ENCODE results near the gene SLC17A6.

SLC17A6 gene

DNA sequence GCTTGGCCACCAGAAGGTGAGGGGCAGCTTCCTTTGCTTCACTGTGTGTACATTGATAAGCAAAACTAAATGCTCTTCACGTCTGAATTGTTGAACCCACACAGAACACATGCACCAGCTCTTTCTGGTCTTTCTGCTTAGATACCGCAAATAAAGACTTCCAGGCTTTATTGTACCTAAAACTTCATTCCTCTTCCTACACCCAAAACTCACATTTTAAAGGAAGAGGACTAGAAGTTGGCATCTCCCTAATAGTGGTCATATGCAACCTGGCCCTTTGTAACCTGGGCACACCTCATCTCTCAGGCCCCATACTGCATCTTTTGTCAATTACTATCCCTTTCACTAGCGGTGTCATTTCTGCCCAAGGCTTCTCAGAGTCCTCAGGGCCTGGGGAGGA, 5.9 kb downstream of the SLC17A6 start:
- peaks cover 13% of the 10 kb centered on the region; the same call in 1 of the 2 replicates for H3K4me1 ChIP-seq (ENCODE audit: insufficient read depth, low read length)
- peak overlapping the region; percentile 49; the same call in 1 of the 2 replicates for H3K9ac ChIP-seq (ENCODE audit: low read depth, low read length)
- H3K9me3 ChIP-seq (ENCODE audit: control insufficient read depth, insufficient read depth, low read length): no peaks in the 10 kb centered on the region
- no peaks in the 10 kb centered on the region for H3K36me3 ChIP-seq (ENCODE audit: insufficient read depth, low read length)

DNA sequence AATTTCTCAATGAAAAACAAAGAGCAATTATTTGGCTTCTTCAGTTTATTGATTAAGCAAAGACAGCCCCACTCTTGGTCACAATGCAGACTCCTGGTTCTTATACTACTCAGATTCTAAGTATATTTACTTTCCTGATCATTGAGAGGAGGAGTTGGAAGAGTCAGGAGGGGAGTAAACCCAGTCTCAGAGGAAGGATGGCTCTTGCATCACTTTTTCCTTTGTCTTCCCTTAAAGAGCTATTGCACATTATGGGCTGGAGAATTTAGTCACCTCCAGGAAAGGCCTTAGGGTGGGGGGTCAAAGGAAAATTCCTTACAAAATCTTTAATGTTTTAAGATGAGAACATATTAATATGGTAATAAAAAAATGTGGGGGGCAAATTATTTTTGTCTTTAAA, 8.1 kb downstream of the SLC17A6 start:
- peaks cover 13% of the 10 kb centered on the region; the same call in 1 of the 2 replicates for H3K4me1 ChIP-seq (ENCODE audit: insufficient read depth, low read length)
- no peak overlapping the region for H3K9ac ChIP-seq (ENCODE audit: low read depth, low read length)
- no peaks in the 10 kb centered on the region for H3K9me3 ChIP-seq (ENCODE audit: control insufficient read depth, insufficient read depth, low read length)
- no peaks in the 10 kb centered on the region for H3K36me3 ChIP-seq (ENCODE audit: insufficient read depth, low read length)

GRCh38 chr11:22347857-22348487, 9.8 kb downstream of the SLC17A6 start:
- H3K36me3 ChIP-seq (ENCODE audit: insufficient read depth, low read length): no peaks in the 10 kb centered on the region
- H3K9me3 ChIP-seq (ENCODE audit: control insufficient read depth, insufficient read depth, low read length): no peaks in the 10 kb centered on the region
- H3K9ac ChIP-seq (ENCODE audit: low read depth, low read length): no peak overlapping the region
- H3K4me1 ChIP-seq (ENCODE audit: insufficient read depth, low read length): peaks cover 5% of the 10 kb centered on the region; the same call in 1 of the 2 replicates

GRCh38 chr11:22349491-22349890, 11.3 kb downstream of the SLC17A6 start:
- H3K9me3 ChIP-seq (ENCODE audit: control insufficient read depth, insufficient read depth, low read length): no peaks in the 10 kb centered on the region
- H3K36me3 ChIP-seq (ENCODE audit: insufficient read depth, low read length): no peaks in the 10 kb centered on the region
- peaks cover 5% of the 10 kb centered on the region; the same call in 1 of the 2 replicates for H3K4me1 ChIP-seq (ENCODE audit: insufficient read depth, low read length)
- no peak overlapping the region for H3K9ac ChIP-seq (ENCODE audit: low read depth, low read length)

DNA sequence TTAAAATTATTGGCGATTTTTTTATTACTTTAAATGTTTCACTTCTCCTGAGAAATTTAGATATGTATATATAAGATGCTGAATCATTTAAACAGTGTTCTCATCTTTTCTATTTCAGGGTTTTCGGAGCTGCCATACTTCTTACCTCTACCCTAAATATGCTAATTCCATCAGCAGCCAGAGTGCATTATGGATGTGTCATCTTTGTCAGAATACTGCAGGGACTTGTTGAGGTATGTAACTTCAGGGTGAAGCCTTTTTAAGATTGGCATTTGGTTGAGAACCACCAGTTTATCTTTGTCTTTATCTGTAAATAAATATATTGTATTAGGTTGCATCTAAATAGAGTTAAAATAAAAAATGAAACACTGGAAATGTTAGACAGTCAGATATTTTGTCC, 21.1 kb downstream of the SLC17A6 start:
- Histone ChIP-seq H3K36me3 (ENCODE audit: insufficient read depth, low read length) (no peaks in the 10 kb centered on the region), H3K9me3 (ENCODE audit: control insufficient read depth, insufficient read depth, low read length) (no peaks in the 10 kb centered on the region), H3K9ac (ENCODE audit: low read depth, low read length) (no peak overlapping the region), H3K4me1 (ENCODE audit: insufficient read depth, low read length) (no peaks in the 10 kb centered on the region)

DNA sequence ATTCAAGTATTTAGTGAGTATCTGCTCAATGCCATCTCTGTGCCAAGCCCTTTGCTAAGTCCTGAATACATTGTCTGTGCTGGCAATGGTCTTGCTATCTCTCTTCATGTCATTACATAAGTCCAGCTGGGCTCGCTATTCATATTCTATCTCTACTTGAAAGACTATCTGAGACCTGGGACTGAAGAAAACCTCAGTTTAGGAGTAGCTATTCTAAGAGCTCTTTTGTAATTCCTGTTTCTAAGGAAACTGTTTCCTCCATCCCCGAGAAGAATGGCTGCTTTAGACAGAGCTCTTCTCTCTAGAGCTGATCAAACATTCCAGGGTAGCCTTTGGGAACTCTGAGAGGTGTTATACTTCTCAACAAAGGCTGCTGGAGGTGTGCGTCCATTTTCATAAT, 33.0 kb downstream of the SLC17A6 start:
- Histone ChIP-seq H3K9me3 (ENCODE audit: control insufficient read depth, insufficient read depth, low read length) (no peaks in the 10 kb centered on the region), H3K36me3 (ENCODE audit: insufficient read depth, low read length) (no peaks in the 10 kb centered on the region), H3K9ac (ENCODE audit: low read depth, low read length) (no peak overlapping the region), H3K4me1 (ENCODE audit: insufficient read depth, low read length) (peaks cover 6% of the 10 kb centered on the region; the same call in 1 of the 2 replicates)

GRCh38 chr11:22387126-22387525, 48.9 kb downstream of the SLC17A6 start:
- no peaks in the 10 kb centered on the region for H3K36me3 ChIP-seq (ENCODE audit: insufficient read depth, low read length)
- H3K9me3 ChIP-seq (ENCODE audit: control insufficient read depth, insufficient read depth, low read length): no peaks in the 10 kb centered on the region
- no peaks in the 10 kb centered on the region for H3K4me1 ChIP-seq (ENCODE audit: insufficient read depth, low read length)
- H3K9ac ChIP-seq (ENCODE audit: low read depth, low read length): no peak overlapping the region

GRCh38 chr11:22389526-22390282, 51.5 kb downstream of the SLC17A6 start:
- H3K36me3 ChIP-seq (ENCODE audit: insufficient read depth, low read length): no peaks in the 10 kb centered on the region
- H3K9me3 ChIP-seq (ENCODE audit: control insufficient read depth, insufficient read depth, low read length): no peaks in the 10 kb centered on the region
- H3K9ac ChIP-seq (ENCODE audit: low read depth, low read length): no peak overlapping the region
- H3K4me1 ChIP-seq (ENCODE audit: insufficient read depth, low read length): no peaks in the 10 kb centered on the region

DNA sequence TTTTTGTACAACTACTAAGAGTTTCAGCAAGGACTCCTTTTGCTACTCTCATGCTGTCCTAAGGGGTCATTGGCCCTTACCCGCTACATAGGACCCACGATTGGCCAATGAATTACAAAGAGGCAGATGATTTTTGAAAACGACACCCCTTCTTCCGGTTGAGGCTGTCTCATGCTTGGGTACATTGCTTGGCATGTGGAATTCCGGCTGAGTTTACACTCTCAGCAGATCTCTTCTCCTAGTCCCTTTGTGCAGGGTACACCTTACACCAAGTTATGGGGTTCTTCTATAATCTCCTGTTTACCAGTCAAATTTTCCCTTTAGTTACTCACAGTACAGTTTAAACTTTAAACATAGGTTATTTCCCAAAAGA, 52.1 kb downstream of the SLC17A6 start:
- H3K36me3 ChIP-seq (ENCODE audit: insufficient read depth, low read length): no peaks in the 10 kb centered on the region
- no peak overlapping the region for H3K9ac ChIP-seq (ENCODE audit: low read depth, low read length)
- no peaks in the 10 kb centered on the region for H3K4me1 ChIP-seq (ENCODE audit: insufficient read depth, low read length)
- no peaks in the 10 kb centered on the region for H3K9me3 ChIP-seq (ENCODE audit: control insufficient read depth, insufficient read depth, low read length)

DNA sequence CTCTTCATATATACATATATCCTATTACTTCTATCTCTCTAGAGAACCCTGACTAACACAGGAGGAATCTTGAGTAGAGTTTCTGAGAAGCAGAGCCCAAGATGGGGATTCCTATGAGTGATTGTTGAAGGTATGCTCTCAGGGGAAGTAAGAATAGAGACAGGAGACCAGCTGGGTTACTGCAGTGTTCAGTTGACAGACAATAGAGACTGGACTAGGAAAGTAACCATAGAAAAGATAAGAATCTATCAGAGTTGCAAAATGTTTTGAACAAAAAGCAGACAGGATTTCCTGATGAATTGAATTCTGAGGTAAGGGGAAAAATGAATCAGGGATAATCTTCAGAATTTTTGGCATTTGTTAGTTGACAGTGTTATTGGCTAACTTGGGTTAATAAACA, 54.4 kb downstream of the SLC17A6 start:
- H3K36me3 ChIP-seq (ENCODE audit: insufficient read depth, low read length): no peaks in the 10 kb centered on the region
- H3K9ac ChIP-seq (ENCODE audit: low read depth, low read length): no peak overlapping the region
- H3K9me3 ChIP-seq (ENCODE audit: control insufficient read depth, insufficient read depth, low read length): no peaks in the 10 kb centered on the region
- no peaks in the 10 kb centered on the region for H3K4me1 ChIP-seq (ENCODE audit: insufficient read depth, low read length)

DNA sequence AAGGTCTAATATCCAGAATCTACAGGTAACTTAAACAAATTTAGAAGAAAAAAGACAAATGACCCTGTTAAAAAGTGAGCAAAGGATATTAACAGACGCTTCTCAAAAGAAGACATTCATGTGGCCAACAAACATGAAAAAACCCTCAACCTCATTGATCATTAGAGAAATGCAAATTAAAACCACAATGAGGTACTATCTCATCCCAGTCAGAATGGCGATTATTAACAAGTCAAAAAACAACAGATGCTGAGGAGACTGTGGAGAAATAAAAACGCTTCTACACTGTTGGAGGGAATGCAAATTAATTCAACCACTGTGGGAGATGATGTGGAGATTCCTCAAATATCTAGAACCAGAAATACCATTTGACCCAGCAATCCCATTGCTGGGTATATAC, 67.2 kb downstream of the SLC17A6 start:
- H3K9ac ChIP-seq (ENCODE audit: low read depth, low read length): no peak overlapping the region
- no peaks in the 10 kb centered on the region for H3K9me3 ChIP-seq (ENCODE audit: control insufficient read depth, insufficient read depth, low read length)
- no peaks in the 10 kb centered on the region for H3K4me1 ChIP-seq (ENCODE audit: insufficient read depth, low read length)
- H3K36me3 ChIP-seq (ENCODE audit: insufficient read depth, low read length): no peaks in the 10 kb centered on the region

GRCh38 chr11:22407267-22407666, 69.1 kb downstream of the SLC17A6 start:
- Histone ChIP-seq H3K9ac (ENCODE audit: low read depth, low read length) (no peak overlapping the region), H3K4me1 (ENCODE audit: insufficient read depth, low read length) (no peaks in the 10 kb centered on the region), H3K36me3 (ENCODE audit: insufficient read depth, low read length) (no peaks in the 10 kb centered on the region), H3K9me3 (ENCODE audit: control insufficient read depth, insufficient read depth, low read length) (no peaks in the 10 kb centered on the region)

GRCh38 chr11:22407921-22408320, 69.7 kb downstream of the SLC17A6 start:
- Histone ChIP-seq H3K4me1 (ENCODE audit: insufficient read depth, low read length) (no peaks in the 10 kb centered on the region), H3K9me3 (ENCODE audit: control insufficient read depth, insufficient read depth, low read length) (no peaks in the 10 kb centered on the region), H3K9ac (ENCODE audit: low read depth, low read length) (no peak overlapping the region), H3K36me3 (ENCODE audit: insufficient read depth, low read length) (no peaks in the 10 kb centered on the region)

DNA sequence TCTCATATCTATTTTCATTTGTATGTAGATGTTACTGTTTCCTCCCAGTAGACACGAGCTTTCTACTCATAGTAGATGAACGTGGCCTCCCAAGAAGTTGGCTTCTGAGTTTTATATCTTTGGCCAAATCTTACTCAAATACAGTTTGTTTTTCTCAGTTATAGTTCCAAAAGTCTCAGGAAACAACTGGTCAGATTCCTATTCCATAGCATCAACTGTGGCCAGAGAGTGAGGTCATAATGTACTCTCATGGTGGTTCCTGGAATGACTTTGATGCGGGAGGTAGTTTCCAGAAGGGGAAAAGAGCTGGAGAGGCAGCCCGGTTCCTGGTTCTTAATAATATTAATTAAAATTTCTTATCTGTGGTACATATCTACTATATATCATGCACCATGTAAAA, 77.3 kb downstream of the SLC17A6 start:
- no peaks in the 10 kb centered on the region for H3K36me3 ChIP-seq (ENCODE audit: insufficient read depth, low read length)
- H3K9ac ChIP-seq (ENCODE audit: low read depth, low read length): no peak overlapping the region
- no peaks in the 10 kb centered on the region for H3K4me1 ChIP-seq (ENCODE audit: insufficient read depth, low read length)
- no peaks in the 10 kb centered on the region for H3K9me3 ChIP-seq (ENCODE audit: control insufficient read depth, insufficient read depth, low read length)

GRCh38 chr11:22416462-22416861, 78.3 kb downstream of the SLC17A6 start:
- Histone ChIP-seq H3K4me1 (ENCODE audit: insufficient read depth, low read length) (no peaks in the 10 kb centered on the region), H3K9ac (ENCODE audit: low read depth, low read length) (no peak overlapping the region), H3K9me3 (ENCODE audit: control insufficient read depth, insufficient read depth, low read length) (no peaks in the 10 kb centered on the region), H3K36me3 (ENCODE audit: insufficient read depth, low read length) (no peaks in the 10 kb centered on the region)
